ENCODE data around the gene ITM2C.

Gene ITM2C

GRCh38 chr2:230871361-230872150, 6.8 kb downstream of the ITM2C start:
- no peak overlapping the region for H3K4me3 ChIP-seq (ENCODE audit: low read depth, low read length)
- no peak overlapping the region for H3K9ac ChIP-seq (ENCODE audit: low read length)
- H3K23ac ChIP-seq (ENCODE audit: low read length): no peak overlapping the region
- H2BK120ac ChIP-seq (ENCODE audit: insufficient read depth, low read length, poor library complexity): peak overlapping the region; percentile 90
- WGBS (ENCODE audit: extremely low coverage, insufficient coverage, insufficient read length): no CpG with 5 or more reads among the region's 17 CpGs
- H3K27ac ChIP-seq (ENCODE audit: low read depth, low read length): peak overlapping the region; percentile 84
- peaks cover 18% of the 10 kb centered on the region for H3K79me2 ChIP-seq (ENCODE audit: control insufficient read depth, insufficient read depth, low read length, poor library complexity)
- peak overlapping the region; percentile 72 for H4K91ac ChIP-seq (ENCODE audit: low read depth, low read length)
- peak overlapping the region; percentile 86 for H3K14ac ChIP-seq (ENCODE audit: low read length)
- H2BK5ac ChIP-seq (ENCODE audit: low read depth, low read length, poor library complexity): peak overlapping the region; percentile 39
- peaks cover 35 to 44% of the 10 kb centered on the region in 2 experiments for H3K36me3 ChIP-seq (ENCODE audit: control insufficient read depth in 1 of 2, insufficient read depth in 2 of 2, low read length in 2 of 2)
- H4K8ac ChIP-seq (ENCODE audit: low read depth, low read length): peak overlapping the region; percentile 59
- no peak for DNase-seq
- H3K4me1 ChIP-seq (ENCODE audit: control insufficient read depth in 1 of 2, insufficient read depth in 2 of 2, low read length in 2 of 2): peaks cover 59 to 61% of the 10 kb centered on the region in 2 experiments
- peak overlapping the region; percentile 45 for H3K4me2 ChIP-seq (ENCODE audit: low read length)
- no peaks in the 10 kb centered on the region for H3K9me3 ChIP-seq (ENCODE audit: insufficient read depth, low read depth, low read length)
- H3K79me1 ChIP-seq (ENCODE audit: low read length): peaks cover 39% of the 10 kb centered on the region
- peak overlapping the region; percentile 51 for H2AK5ac ChIP-seq (ENCODE audit: low read length)
- peak overlapping the region; percentile 56 for H3K18ac ChIP-seq (ENCODE audit: low read length)
- no peak overlapping the region for H2AFZ ChIP-seq (ENCODE audit: insufficient read depth, low read length, poor library complexity)
- no peaks in the 10 kb centered on the region for H3K27me3 ChIP-seq (ENCODE audit: insufficient read depth, low read length)
- peak overlapping the region; percentile 11 for H2BK12ac ChIP-seq (ENCODE audit: low read length)
- H3K4ac ChIP-seq (ENCODE audit: low read depth, low read length): peak overlapping the region; percentile 22
- no peak overlapping the region for H4K12ac ChIP-seq (ENCODE audit: low read depth, low read length)

GRCh38 chr2:230872151-230872967, 7.6 kb downstream of the ITM2C start:
- no peak overlapping the region for H4K8ac ChIP-seq (ENCODE audit: low read depth, low read length)
- no peak overlapping the region for H3K9ac ChIP-seq (ENCODE audit: low read length)
- H2BK120ac ChIP-seq (ENCODE audit: insufficient read depth, low read length, poor library complexity): no peak overlapping the region
- peak overlapping the region; percentile 61 for H3K18ac ChIP-seq (ENCODE audit: low read length)
- peaks cover 15% of the 10 kb centered on the region for H3K79me2 ChIP-seq (ENCODE audit: control insufficient read depth, insufficient read depth, low read length, poor library complexity)
- peak; percentile 52 to 64 for DNase-seq
- no CpG with 5 or more reads among the region's 14 CpGs for WGBS (ENCODE audit: extremely low coverage, insufficient coverage, insufficient read length)
- peak overlapping the region; percentile 84 for H3K27ac ChIP-seq (ENCODE audit: low read depth, low read length)
- peaks cover 51 to 53% of the 10 kb centered on the region in 2 experiments for H3K4me1 ChIP-seq (ENCODE audit: control insufficient read depth in 1 of 2, insufficient read depth in 2 of 2, low read length in 2 of 2)
- H3K9me3 ChIP-seq (ENCODE audit: insufficient read depth, low read depth, low read length): peaks cover 2% of the 10 kb centered on the region
- H4K91ac ChIP-seq (ENCODE audit: low read depth, low read length): peak overlapping the region; percentile 72
- H2AK5ac ChIP-seq (ENCODE audit: low read length): no peak overlapping the region
- no peak overlapping the region for H2AFZ ChIP-seq (ENCODE audit: insufficient read depth, low read length, poor library complexity)
- no peaks in the 10 kb centered on the region for H3K27me3 ChIP-seq (ENCODE audit: insufficient read depth, low read length)
- H4K12ac ChIP-seq (ENCODE audit: low read depth, low read length): no peak overlapping the region
- peaks cover 43 to 49% of the 10 kb centered on the region in 2 experiments for H3K36me3 ChIP-seq (ENCODE audit: control insufficient read depth in 1 of 2, insufficient read depth in 2 of 2, low read length in 2 of 2)
- H3K4me2 ChIP-seq (ENCODE audit: low read length): peak overlapping the region; percentile 45
- H3K4me3 ChIP-seq (ENCODE audit: low read depth, low read length): no peak overlapping the region
- no peak overlapping the region for H3K23ac ChIP-seq (ENCODE audit: low read length)
- H3K79me1 ChIP-seq (ENCODE audit: low read length): peaks cover 39% of the 10 kb centered on the region
- H3K14ac ChIP-seq (ENCODE audit: low read length): peak overlapping the region; percentile 15
- peak overlapping the region; percentile 49 for H3K4ac ChIP-seq (ENCODE audit: low read depth, low read length)
- H2BK5ac ChIP-seq (ENCODE audit: low read depth, low read length, poor library complexity): peak overlapping the region; percentile 13
- peak overlapping the region; percentile 53 for H2BK12ac ChIP-seq (ENCODE audit: low read length)

DNA sequence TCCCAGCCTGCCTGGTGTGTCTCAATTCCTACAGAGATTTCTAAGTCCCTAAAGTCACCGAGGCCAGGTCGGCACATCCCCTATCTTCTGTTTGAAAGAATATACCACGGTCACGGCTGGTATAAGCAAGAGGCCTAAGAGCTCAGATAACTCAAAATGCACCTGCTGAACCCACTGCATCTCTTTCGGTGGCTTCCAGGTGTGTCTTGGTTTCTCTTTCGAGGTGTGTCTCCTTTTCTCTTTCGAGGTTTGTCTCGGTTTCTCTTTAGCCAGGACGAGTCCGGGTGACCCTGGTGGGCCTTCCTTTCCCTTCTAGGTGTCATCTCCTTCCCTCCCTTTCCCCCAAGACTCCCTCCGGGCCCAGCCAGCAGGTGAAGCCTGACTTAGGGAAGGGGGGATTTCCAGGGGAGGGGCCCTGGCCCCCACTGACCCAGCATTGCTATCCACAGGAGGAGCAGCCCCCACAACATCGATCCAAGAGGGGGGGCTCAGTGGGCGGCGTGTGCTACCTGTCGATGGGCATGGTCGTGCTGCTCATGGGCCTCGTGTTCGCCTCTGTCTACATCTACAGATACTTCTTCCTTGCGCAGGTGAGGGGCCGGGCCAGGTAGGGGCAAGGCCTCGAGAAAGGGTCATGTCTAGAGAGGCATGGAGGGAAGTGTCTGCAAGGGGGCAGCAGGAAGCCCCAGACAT, 8.4 kb downstream of the ITM2C start:
- Histone ChIP-seq H3K9ac (ENCODE audit: low read length) (no peak overlapping the region), H3K4me1 (ENCODE audit: control insufficient read depth in 1 of 2, insufficient read depth in 2 of 2, low read length in 2 of 2) (peaks cover 47 to 48% of the 10 kb centered on the region in 2 experiments), H2AK5ac (ENCODE audit: low read length) (no peak overlapping the region), H3K27me3 (ENCODE audit: insufficient read depth, low read length) (no peaks in the 10 kb centered on the region), H4K12ac (ENCODE audit: low read depth, low read length) (no peak overlapping the region), H2AFZ (ENCODE audit: insufficient read depth, low read length, poor library complexity) (no peak overlapping the region), H3K27ac (ENCODE audit: low read depth, low read length) (no peak overlapping the region), H4K8ac (ENCODE audit: low read depth, low read length) (no peak overlapping the region), H3K9me3 (ENCODE audit: insufficient read depth, low read depth, low read length) (peaks cover 2% of the 10 kb centered on the region), H2BK120ac (ENCODE audit: insufficient read depth, low read length, poor library complexity) (no peak overlapping the region), H3K79me2 (ENCODE audit: control insufficient read depth, insufficient read depth, low read length, poor library complexity) (peaks cover 15% of the 10 kb centered on the region), H3K14ac (ENCODE audit: low read length) (no peak overlapping the region), H3K4me2 (ENCODE audit: low read length) (no peak overlapping the region), H3K36me3 (ENCODE audit: control insufficient read depth in 1 of 2, insufficient read depth in 2 of 2, low read length in 2 of 2) (peaks cover 51 to 57% of the 10 kb centered on the region in 2 experiments), H2BK5ac (ENCODE audit: low read depth, low read length, poor library complexity) (no peak overlapping the region), H3K18ac (ENCODE audit: low read length) (peak overlapping the region; percentile 2), H3K23ac (ENCODE audit: low read length) (no peak overlapping the region), H4K91ac (ENCODE audit: low read depth, low read length) (no peak overlapping the region), H2BK12ac (ENCODE audit: low read length) (no peak overlapping the region), H3K4ac (ENCODE audit: low read depth, low read length) (peak overlapping the region; percentile 12), H3K79me1 (ENCODE audit: low read length) (peaks cover 39% of the 10 kb centered on the region), H3K4me3 (ENCODE audit: low read depth, low read length) (no peak overlapping the region)
- no CpG with 5 or more reads among the region's 21 CpGs for WGBS (ENCODE audit: extremely low coverage, insufficient coverage, insufficient read length)
- DNase-seq: no peak

Measured in trophoblast cell (in vitro differentiated cells and primary cell).